ENCODE measurements around the gene ACER3.

The ACER3 gene

DNA sequence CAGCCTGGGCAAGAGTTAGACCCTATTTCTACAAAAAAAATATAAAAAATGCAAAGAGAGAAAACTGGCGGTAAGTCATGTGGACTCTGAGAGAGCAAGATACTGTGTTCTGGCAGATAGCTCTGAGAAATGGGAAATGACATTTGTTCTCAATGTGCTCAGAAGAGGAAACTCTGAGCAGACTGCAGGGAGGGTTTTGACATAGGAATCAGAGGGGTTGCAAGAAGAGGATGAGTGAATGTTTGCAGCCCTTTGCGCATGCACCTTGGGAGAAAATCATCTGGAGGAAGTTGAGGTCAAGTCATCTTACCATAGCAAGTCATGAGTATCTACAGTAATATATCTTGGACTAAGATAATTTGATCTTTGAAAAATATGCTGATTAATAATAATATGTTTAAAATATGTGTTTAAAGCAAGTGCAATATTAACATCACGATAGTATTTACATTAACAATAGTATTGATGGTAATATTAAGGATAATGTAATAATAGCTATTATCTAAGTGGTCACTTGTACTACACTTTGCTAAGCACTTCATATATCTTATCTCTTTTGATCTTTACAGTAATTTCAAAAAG lies 2.6 kb downstream of the ACER3 start:
- CTCF ChIA-PET = no interaction called here
- DNase-seq (ENCODE audit: extremely low spot score) = no peak
- TF ChIP-seq L3MBTL2 (conservative IDR thresholded peaks at IDR 0.05) (no peak), ARNT (IDR thresholded peaks at IDR 0.05) (no peak), TARDBP (IDR thresholded peaks at IDR 0.05) (no peak), SP1 (IDR thresholded peaks at IDR 0.05) (no peak), FOXM1 (IDR thresholded peaks at IDR 0.05; ENCODE audit: borderline replicate concordance) (no peak), HDGF (IDR thresholded peaks at IDR 0.05; ENCODE audit: borderline replicate concordance) (no peak), ZNF384 (IDR thresholded peaks at IDR 0.05) (no peak), SUZ12 (IDR thresholded peaks at IDR 0.05) (no peak), FOXA1 (IDR thresholded peaks at IDR 0.05) (no peak), CTBP1 (IDR thresholded peaks at IDR 0.05; ENCODE audit: borderline replicate concordance) (no peak)
- TF ChIP-seq, protein P1, sequence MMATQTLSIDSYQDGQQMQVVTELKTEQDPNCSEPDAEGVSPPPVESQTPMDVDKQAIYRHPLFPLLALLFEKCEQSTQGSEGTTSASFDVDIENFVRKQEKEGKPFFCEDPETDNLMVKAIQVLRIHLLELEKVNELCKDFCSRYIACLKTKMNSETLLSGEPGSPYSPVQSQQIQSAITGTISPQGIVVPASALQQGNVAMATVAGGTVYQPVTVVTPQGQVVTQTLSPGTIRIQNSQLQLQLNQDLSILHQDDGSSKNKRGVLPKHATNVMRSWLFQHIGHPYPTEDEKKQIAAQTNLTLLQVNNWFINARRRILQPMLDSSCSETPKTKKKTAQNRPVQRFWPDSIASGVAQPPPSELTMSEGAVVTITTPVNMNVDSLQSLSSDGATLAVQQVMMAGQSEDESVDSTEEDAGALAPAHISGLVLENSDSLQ (IDR thresholded peaks at IDR 0.05) = no peak
- POLR2A ChIA-PET = no interaction called here

DNA sequence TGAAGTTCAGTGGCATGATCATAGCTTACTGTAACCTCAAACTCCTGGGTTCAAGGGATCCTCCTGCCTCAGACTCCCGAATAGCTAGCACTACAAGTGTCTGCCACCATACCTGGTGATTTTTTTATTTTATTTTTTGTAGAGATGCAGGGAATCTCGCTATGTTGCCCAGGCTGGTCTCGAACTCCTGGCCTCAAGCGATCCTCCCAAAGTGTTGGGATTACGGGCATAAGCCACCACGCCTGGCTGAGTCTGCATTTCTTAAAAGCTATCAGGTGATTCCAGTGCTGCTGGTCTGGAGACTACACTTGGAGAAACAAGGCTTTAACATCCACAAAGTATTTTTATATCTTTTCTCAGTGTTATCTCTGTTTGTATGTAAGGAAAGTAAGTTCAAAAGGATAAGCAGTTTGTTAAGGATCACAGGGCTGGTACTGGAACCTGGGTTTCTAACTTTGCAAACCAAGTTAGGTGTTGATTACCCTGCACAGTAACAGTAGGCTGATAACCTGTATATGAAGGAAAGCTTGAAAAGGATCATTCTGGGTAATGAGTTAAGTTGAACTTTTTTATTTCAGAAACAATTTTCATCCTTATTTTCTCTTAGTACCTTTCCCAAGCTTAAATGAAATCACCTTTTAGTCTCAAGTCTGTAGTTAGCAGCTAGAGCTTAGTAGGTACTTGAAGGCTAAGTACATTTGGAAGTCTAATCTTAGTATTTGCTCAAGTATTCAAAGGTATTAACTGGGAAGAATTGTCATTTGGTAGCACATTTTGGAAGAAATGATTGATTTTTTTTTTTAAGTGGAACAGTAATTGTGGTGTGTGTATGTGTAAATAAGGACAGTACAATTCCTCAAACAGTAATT lies 12.5 kb downstream of the ACER3 start:
- ChIA-PET CTCF (interaction anchor here (0.7 to 0.9 kb wide), 3 partner anchors 15 to 151 kb away, joined by 3 to 5 read pairs (median 4); no protein-coding TSS in a partner anchor), POLR2A (interaction anchor here (0.6 kb wide), 1 partner anchor 11 kb away, joined by 4 read pairs; no protein-coding TSS in a partner anchor)
- no peak for DNase-seq (ENCODE audit: extremely low spot score)
- TF ChIP-seq LEF1 (IDR thresholded peaks at IDR 0.05; ENCODE audit: borderline replicate concordance) = no peak

DNA sequence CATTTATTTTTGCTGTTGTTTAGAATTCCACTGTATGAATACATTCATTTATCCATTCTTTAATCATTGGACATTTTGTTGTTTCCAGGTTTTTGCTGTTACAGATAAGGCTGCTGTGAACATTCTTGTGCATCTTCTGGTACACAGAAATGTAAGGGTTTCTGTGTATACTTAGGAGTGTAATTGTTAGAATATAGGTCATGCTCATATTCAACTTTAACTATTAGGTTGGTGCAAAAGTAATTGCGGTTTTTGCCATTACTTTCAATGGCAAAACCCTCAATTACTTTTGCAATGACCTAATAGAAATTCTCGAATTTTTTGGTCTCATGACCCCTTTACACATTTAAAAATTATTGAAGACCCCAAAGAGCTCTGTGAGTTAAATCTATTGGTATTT lies 17.3 kb downstream of the ACER3 start:
- TF ChIP-seq ARNT (IDR thresholded peaks at IDR 0.05) (no peak), BHLHE40 (IDR thresholded peaks at IDR 0.05; ENCODE audit: borderline replicate concordance) (no peak), NFRKB (IDR thresholded peaks at IDR 0.05) (no peak), ELF4 (IDR thresholded peaks at IDR 0.05) (no peak; the same call in 1 of the 2 replicates)
- CTCF ChIA-PET = interaction anchor here (2.0 kb wide), 1 partner anchor 41 kb away, joined by 9 read pairs; no protein-coding TSS in a partner anchor
- no peak for DNase-seq (ENCODE audit: extremely low spot score)
- POLR2A ChIA-PET = no interaction called here

- POLR2A ChIA-PET = no interaction called here
- TF ChIP-seq CTBP1 (IDR thresholded peaks at IDR 0.05; ENCODE audit: borderline replicate concordance) (no peak), FOXM1 (IDR thresholded peaks at IDR 0.05; ENCODE audit: borderline replicate concordance) (no peak), NFRKB (IDR thresholded peaks at IDR 0.05) (no peak), SUZ12 (IDR thresholded peaks at IDR 0.05) (no peak), FOXA1 (IDR thresholded peaks at IDR 0.05) (no peak)
- DNase-seq (ENCODE audit: extremely low spot score) = no peak
- CTCF ChIA-PET = interaction anchor here (0.7 kb wide), 1 partner anchor 112 kb away, joined by 3 read pairs; no protein-coding TSS in a partner anchor
Measured at GRCh38 chr11:76880314-76880713, 19.6 kb downstream of the ACER3 start.

DNA sequence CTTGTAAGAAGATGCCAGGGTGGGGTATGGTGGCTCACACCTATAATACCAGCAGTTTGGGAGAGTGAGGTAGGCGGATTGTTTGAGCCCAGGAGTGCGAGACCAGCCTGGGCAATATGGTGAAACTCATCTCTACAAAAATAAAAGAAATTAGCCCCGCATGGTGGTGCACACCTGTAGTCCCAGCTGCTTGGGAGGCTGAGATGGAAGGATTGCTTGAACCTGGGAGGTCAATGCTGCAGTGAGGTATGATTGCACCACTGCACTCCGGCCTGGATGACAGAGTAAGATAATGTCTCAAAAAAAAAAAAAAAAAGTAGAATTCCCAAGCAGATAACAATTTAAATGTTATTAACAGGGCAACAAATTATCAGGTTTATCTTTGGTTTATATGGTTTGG lies 20.2 kb downstream of the ACER3 start:
- DNase-seq (ENCODE audit: extremely low spot score) = no peak
- ChIA-PET POLR2A (no interaction called here), CTCF (no interaction called here)
- TF ChIP-seq LEF1 (IDR thresholded peaks at IDR 0.05; ENCODE audit: borderline replicate concordance) = no peak
- TF ChIP-seq SUZ12 (IDR thresholded peaks at IDR 0.05) = no peak

DNA sequence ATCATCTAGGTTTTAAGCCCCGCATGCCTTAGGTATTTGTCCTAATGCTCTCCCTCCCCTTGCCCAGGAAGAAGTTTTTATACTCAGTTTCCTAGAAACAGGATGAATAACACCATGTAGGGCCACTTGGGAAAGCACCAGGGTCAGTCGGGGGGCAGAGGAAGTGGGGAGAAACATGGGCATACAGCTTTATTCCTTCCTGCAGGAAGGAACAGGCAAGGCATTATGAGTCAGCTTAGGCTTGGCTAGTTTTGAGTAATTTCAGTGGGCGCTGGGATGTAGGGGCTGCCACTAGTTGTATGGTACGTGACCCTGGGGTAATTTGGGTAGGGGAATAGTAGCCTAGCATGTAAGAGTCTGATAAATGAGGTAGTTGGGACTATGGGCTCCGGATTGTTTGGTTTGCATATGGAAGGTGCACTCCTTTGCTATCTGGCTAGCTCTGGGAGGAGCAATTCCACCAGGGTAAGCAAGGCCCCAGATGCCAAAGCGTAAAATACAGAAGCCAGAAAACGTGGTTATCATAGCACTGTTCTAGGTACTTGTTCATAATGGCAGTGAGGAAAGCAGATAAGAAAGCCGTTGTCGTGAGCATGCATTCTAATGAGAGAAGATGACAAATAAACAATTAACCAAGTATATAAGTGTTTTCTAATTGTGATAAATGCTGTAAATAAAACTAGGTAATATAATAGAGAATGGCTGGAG lies 24.8 kb downstream of the ACER3 start:
- TF ChIP-seq SUZ12 (IDR thresholded peaks at IDR 0.05) (no peak), HDGF (IDR thresholded peaks at IDR 0.05; ENCODE audit: borderline replicate concordance) (no peak), NFRKB (IDR thresholded peaks at IDR 0.05) (no peak)
- ChIA-PET POLR2A (no interaction called here), CTCF (no interaction called here)
- no peak for DNase-seq (ENCODE audit: extremely low spot score)

DNA sequence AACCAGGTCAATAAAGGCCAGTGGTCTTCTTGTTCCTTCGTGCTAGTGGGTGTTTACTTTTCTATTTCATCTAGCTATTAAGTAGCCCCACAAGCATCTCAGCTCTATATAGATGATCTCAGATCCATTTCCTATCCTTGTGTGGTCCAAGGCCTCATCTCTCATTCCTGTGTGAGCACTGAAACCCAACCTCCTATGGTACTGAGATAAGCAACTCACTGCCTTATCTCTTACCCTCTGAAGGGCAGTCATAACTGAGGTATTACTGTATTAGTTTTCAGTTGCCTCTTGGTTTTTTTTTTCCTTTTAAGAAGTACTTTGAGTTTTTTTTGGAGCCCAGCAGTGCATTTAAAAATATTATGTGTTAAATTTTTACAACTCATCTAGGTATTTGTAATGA lies 28.3 kb downstream of the ACER3 start:
- ChIA-PET CTCF (interaction anchor here (0.9 to 1.1 kb wide), 2 partner anchors 16 to 31 kb away, joined by 3 to 4 read pairs; no protein-coding TSS in a partner anchor), POLR2A (no interaction called here)
- TF ChIP-seq ELF4 (IDR thresholded peaks at IDR 0.05) (no peak), FOXM1 (IDR thresholded peaks at IDR 0.05; ENCODE audit: borderline replicate concordance) (no peak), SP1 (IDR thresholded peaks at IDR 0.05) (no peak), LEF1 (IDR thresholded peaks at IDR 0.05; ENCODE audit: borderline replicate concordance) (no peak), ZNF384 (IDR thresholded peaks at IDR 0.05) (no peak), BHLHE40 (IDR thresholded peaks at IDR 0.05; ENCODE audit: borderline replicate concordance) (no peak), SUZ12 (IDR thresholded peaks at IDR 0.05) (no peak), CTBP1 (IDR thresholded peaks at IDR 0.05; ENCODE audit: borderline replicate concordance) (no peak), L3MBTL2 (conservative IDR thresholded peaks at IDR 0.05) (no peak), ARNT (IDR thresholded peaks at IDR 0.05) (no peak), FOXK2 (IDR thresholded peaks at IDR 0.05) (no peak), TARDBP (IDR thresholded peaks at IDR 0.05) (no peak), FOXA1 (IDR thresholded peaks at IDR 0.05) (no peak), HDGF (IDR thresholded peaks at IDR 0.05; ENCODE audit: borderline replicate concordance) (no peak), NFRKB (IDR thresholded peaks at IDR 0.05) (no peak)
- TF ChIP-seq, protein P1 (IDR thresholded peaks at IDR 0.05) = no peak
- no peak for DNase-seq (ENCODE audit: extremely low spot score)

Data from HEK293T (cell line).